NCI-H1930 (cell line): ENCODE data around the gene THUMPD1.
"Not testable (repeated sequence)": the region's sequence is repeated elsewhere in the genome, so short reads cannot be mapped to it uniquely, and the experiment has no call there.

Experiments
- DNase-seq, 2 experiments: peaks; one replicate each; lab custom pipeline; 2025; lab: John Stamatoyannopoulos, UW

Gene THUMPD1

DNA sequence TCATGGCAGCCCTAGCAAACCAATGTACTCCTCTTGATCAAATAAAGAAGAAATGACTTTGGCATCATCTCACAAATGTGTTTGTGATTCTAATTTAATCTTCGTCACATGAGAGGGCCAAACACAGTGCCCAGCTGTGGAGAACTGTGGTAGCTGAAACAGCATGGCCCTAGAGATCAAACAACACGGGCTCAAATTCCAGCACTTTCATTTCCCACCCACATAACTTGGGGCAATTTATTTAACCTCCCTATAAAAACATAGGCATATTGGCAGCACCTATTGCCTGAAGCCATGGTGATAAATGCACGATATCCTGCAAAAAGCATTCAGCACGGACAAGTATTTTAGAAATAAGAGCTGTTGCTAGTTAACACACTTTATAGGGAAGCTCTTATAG, 46.6 kb downstream of the THUMPD1 start:
- DNase-seq = no peak

DNA sequence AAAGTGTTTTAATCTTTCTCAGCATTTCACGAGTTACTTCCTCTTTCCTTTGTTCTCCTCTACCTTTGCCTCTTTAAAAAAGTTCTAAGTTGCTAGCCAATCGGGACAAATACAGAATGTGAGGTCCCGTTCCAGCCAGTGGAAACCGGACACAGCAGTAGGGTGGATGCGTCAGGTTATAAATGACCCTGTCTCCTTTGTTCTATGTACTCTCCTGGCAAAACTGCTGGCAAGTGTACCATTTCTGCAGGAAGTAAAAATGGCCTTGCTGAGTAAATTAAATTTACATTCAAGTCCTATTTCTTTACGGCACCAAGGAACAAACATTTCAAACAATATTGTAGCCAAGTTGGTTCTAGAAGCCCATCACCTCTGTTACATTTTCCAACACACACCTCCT, 47.5 kb downstream of the THUMPD1 start:
- not testable (repeated sequence) for DNase-seq

DNA sequence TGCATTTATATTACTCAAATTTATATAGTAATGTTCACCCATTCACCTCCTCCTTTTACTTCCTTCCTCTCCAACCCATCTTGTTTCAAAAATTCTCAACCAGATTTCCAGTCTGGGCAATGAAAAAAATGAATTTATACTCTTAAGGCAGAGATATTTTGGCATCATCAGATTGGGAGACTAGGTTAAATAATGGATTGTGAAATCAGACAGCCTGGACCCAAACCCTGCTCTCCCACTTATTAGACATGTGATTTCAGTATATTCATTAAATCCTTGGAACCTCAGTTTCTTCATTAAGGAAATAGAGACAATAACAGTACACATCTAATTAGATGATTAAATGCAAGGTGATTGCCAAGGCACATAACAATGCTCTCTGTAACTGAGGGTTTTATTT, 52.0 kb downstream of the THUMPD1 start:
- no peak for DNase-seq

DNA sequence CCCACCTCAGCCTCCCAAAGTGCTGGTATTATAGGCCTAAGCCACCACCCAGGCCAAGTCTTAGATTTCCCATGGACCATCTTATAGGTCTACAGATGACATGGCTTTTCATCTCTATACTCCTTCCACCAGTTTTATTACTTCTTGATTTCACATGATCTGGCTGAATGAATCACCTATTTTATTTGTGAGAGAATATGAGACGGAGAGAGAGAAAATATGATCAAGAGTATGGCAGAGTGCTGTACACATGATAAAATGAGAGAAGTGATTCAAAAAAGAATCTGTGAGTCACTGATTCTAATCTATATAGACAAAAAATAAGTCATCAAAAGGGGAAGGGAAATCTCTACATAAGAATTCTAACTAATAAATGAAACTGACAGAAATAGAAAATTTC, 57.8 kb downstream of the THUMPD1 start:
- no peak for DNase-seq
